ENCODE results near the gene SYCP2. TPM values are rescaled to one million over a fixed set of nuclear protein-coding genes. Genes with fewer than 3 reads are reported as not detected.

SYCP2 gene
- total RNA-seq, 2 experiments from 2014 or later: 2.6 to 3.9 TPM

- peaks cover 2% of the 10 kb centered on the region for H3K4me1 Mint-ChIP-seq (ENCODE audit: low read depth)
- intact Hi-C loops (cut with micrococcal nuclease): no loop called here
- no peaks in the 10 kb centered on the region for H3K36me3 Mint-ChIP-seq (ENCODE audit: low read depth)
- no peak overlapping the region for H3K4me3 Mint-ChIP-seq
- ATAC-seq: no peak
- no peak for TF ChIP-seq CTCF (IDR thresholded peaks at IDR 0.05)
- POLR2A ChIA-PET: no interaction called here
- CTCF ChIA-PET: interaction anchor here (0.7 kb wide), 1 partner anchor 380 kb away, joined by 3 read pairs; no protein-coding TSS in a partner anchor
- H3K9me3 Mint-ChIP-seq: peaks cover 2% of the 10 kb centered on the region
- no peaks in the 10 kb centered on the region for H3K27me3 Mint-ChIP-seq
- DNase-seq: no peak
- no peak overlapping the region for H3K27ac Mint-ChIP-seq
These were observed 45.4 kb downstream of the SYCP2 start for GRCh38 chr20:59888050-59888449.

GRCh38 chr20:59884494-59884893 is 48.9 kb downstream of the SYCP2 start:
- CTCF ChIA-PET: no interaction called here
- POLR2A ChIA-PET: no interaction called here
- no peaks in the 10 kb centered on the region for H3K27me3 Mint-ChIP-seq
- ATAC-seq (no peak), DNase-seq (no peak)
- no peak overlapping the region for H3K4me3 Mint-ChIP-seq
- TF ChIP-seq CTCF (IDR thresholded peaks at IDR 0.05): no peak
- intact Hi-C loops (cut with micrococcal nuclease): no loop called here
- no peak overlapping the region for H3K27ac Mint-ChIP-seq
- no peaks in the 10 kb centered on the region for H3K4me1 Mint-ChIP-seq (ENCODE audit: low read depth)
- peaks cover under 1% of the 10 kb centered on the region for H3K9me3 Mint-ChIP-seq
- H3K36me3 Mint-ChIP-seq (ENCODE audit: low read depth): no peaks in the 10 kb centered on the region

GRCh38 chr20:59880198-59880597 is 53.2 kb downstream of the SYCP2 start:
- DNase-seq: no peak
- no peak for ATAC-seq
- no peak for TF ChIP-seq CTCF (IDR thresholded peaks at IDR 0.05)
- ChIA-PET POLR2A (no interaction called here), CTCF (no interaction called here)
- Mint-ChIP-seq H3K27me3 (peaks cover 2% of the 10 kb centered on the region), H3K4me3 (no peak overlapping the region), H3K9me3 (no peaks in the 10 kb centered on the region), H3K36me3 (ENCODE audit: low read depth) (no peaks in the 10 kb centered on the region), H3K4me1 (ENCODE audit: low read depth) (no peaks in the 10 kb centered on the region), H3K27ac (no peak overlapping the region)
- intact Hi-C loops (cut with micrococcal nuclease): no loop called here

- no peaks in the 10 kb centered on the region for H3K36me3 Mint-ChIP-seq (ENCODE audit: low read depth)
- ATAC-seq: no peak
- no peak for TF ChIP-seq CTCF (IDR thresholded peaks at IDR 0.05)
- DNase-seq: no peak
- no peaks in the 10 kb centered on the region for H3K9me3 Mint-ChIP-seq
- H3K27ac Mint-ChIP-seq: no peak overlapping the region
- CTCF ChIA-PET: interaction anchor here (2.1 kb wide), 1 partner anchor 24 kb away, joined by 7 read pairs; no protein-coding TSS in a partner anchor
- H3K4me1 Mint-ChIP-seq (ENCODE audit: low read depth): no peaks in the 10 kb centered on the region
- POLR2A ChIA-PET: no interaction called here
- peaks cover 2% of the 10 kb centered on the region for H3K27me3 Mint-ChIP-seq
- intact Hi-C loops (cut with micrococcal nuclease): no loop called here
- H3K4me3 Mint-ChIP-seq: no peak overlapping the region
These were observed 60.0 kb downstream of the SYCP2 start for GRCh38 chr20:59873409-59873808.

- TF ChIP-seq CTCF (IDR thresholded peaks at IDR 0.05): no peak
- ChIA-PET CTCF (no interaction called here), POLR2A (no interaction called here)
- ATAC-seq (no peak), DNase-seq (no peak)
- peaks cover 2% of the 10 kb centered on the region for H3K27me3 Mint-ChIP-seq
- no peak overlapping the region for H3K4me3 Mint-ChIP-seq
- H3K4me1 Mint-ChIP-seq (ENCODE audit: low read depth): no peaks in the 10 kb centered on the region
- H3K27ac Mint-ChIP-seq: no peak overlapping the region
- intact Hi-C loops (cut with micrococcal nuclease): no loop called here
- H3K36me3 Mint-ChIP-seq (ENCODE audit: low read depth): no peaks in the 10 kb centered on the region
- H3K9me3 Mint-ChIP-seq: no peaks in the 10 kb centered on the region
These were observed 62.3 kb downstream of the SYCP2 start for GRCh38 chr20:59871096-59871495.

Data from activated CD8-positive, alpha-beta T cell treated with anti-CD3 and anti-CD28 coated beads for 36 hours (primary cell).